Neural crest cell (in vitro differentiated cells): ENCODE results near the gene SSNA1. TPM values are rescaled to one million over a fixed set of nuclear protein-coding genes. Genes with fewer than 3 reads are reported as not detected.

Experiments
- DNase-seq: peaks from one replicate; pipeline ENCODE4 v3.0.0; 2021; ENCODE audit warnings: low read depth, mixed read lengths, low spot score
- H3K27ac Mint-ChIP-seq: one replicate; pipeline ENCODE4 v1.8.0; 2021; ENCODE audit warnings: mild to moderate bottlenecking, mixed read lengths; ENCODE audit not compliant: unreplicated experiment
- H3K27me3 Mint-ChIP-seq: 2 replicates; pipeline ENCODE4 v1.8.0; 2021; ENCODE audit warnings: low read depth, mild to moderate bottlenecking, mixed read lengths
- H3K36me3 Mint-ChIP-seq: 2 replicates; pipeline ENCODE4 v1.8.0; 2021; ENCODE audit warnings: low read depth, mild to moderate bottlenecking, mixed read lengths
- H3K4me1 Mint-ChIP-seq: 2 replicates; pipeline ENCODE4 v1.8.0; 2021; ENCODE audit warnings: mixed read lengths
- H3K4me3 Mint-ChIP-seq: one replicate; pipeline ENCODE4 v1.8.0; 2021; ENCODE audit warnings: mild to moderate bottlenecking, mixed read lengths
- H3K9me3 Mint-ChIP-seq: 2 replicates; pipeline ENCODE4 v1.8.0; 2021; ENCODE audit warnings: mixed read lengths
- total RNA-seq: library from RNA; stranded (reverse); gene quantifications from 2 replicates; pipeline ENCODE4 v1.2.1, GENCODE V29; 2021
- TF ChIP-seq, protein P1 (sequence below): fragments of 200-600 bp; sonication (generic); conservative IDR thresholded peaks from 2 replicates; pipeline ENCODE4 v1.5.0; 2021; ENCODE audit warnings: antibody characterized with exemption, mild to moderate bottlenecking

SSNA1 gene
- total RNA-seq, 1 donor from 2014 or later = 66.4 TPM

DNA sequence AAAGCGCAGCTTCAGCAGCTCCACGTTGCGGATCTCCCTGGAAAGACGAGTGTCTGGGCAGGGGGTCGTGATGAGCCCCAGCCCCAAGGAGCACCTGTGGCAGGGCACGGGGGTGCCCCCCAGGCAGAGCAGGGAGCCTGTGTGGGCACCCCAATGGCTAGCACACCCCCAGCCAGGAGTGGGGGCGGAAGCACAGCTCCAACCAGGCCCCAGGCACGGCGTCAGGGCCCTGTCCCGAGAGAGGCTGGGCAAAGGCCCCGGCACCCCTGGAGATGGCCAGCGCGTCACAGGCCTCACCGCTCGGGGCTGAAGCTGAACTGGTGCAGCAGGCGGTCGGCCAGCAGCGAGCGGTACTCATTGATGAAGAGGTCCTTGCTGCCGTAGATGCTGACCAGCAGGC, 8.0 kb upstream of the SSNA1 start:
- Mint-ChIP-seq H3K27ac (no peak overlapping the region), H3K4me1 (no peaks in the 10 kb centered on the region), H3K27me3 (peaks cover 15% of the 10 kb centered on the region), H3K36me3 (peaks cover 2% of the 10 kb centered on the region), H3K9me3 (no peaks in the 10 kb centered on the region), H3K4me3 (no peak overlapping the region)
- DNase-seq = no peak
- TF ChIP-seq, protein P1, sequence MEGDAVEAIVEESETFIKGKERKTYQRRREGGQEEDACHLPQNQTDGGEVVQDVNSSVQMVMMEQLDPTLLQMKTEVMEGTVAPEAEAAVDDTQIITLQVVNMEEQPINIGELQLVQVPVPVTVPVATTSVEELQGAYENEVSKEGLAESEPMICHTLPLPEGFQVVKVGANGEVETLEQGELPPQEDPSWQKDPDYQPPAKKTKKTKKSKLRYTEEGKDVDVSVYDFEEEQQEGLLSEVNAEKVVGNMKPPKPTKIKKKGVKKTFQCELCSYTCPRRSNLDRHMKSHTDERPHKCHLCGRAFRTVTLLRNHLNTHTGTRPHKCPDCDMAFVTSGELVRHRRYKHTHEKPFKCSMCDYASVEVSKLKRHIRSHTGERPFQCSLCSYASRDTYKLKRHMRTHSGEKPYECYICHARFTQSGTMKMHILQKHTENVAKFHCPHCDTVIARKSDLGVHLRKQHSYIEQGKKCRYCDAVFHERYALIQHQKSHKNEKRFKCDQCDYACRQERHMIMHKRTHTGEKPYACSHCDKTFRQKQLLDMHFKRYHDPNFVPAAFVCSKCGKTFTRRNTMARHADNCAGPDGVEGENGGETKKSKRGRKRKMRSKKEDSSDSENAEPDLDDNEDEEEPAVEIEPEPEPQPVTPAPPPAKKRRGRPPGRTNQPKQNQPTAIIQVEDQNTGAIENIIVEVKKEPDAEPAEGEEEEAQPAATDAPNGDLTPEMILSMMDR = no peak

DNA sequence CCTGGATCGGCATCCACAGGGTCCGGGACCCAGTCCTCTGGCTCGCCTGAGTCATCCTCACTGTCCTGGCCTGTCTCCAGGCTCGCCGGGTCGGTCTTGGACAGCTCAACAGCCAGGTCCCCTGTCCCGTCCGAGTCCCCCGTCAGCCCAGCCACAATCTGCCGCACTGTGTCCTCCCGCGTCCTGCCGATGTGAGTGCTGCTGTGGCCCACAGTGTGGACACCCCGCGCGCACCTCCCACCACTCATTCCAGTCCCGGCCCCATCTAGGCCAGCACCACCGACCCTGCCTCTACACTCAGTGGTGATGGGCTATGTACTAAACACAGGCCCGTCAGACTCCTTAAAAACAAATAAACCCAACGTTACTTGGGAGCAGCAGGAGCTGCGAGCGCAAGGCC, 6.8 kb upstream of the SSNA1 start:
- TF ChIP-seq, protein P1 = no peak
- H3K27ac Mint-ChIP-seq = no peak overlapping the region
- H3K27me3 Mint-ChIP-seq = peaks cover 5% of the 10 kb centered on the region
- H3K9me3 Mint-ChIP-seq = no peaks in the 10 kb centered on the region
- peak overlapping the region; percentile 58 for H3K4me3 Mint-ChIP-seq
- H3K36me3 Mint-ChIP-seq = peaks cover 2% of the 10 kb centered on the region
- DNase-seq = no peak
- H3K4me1 Mint-ChIP-seq = peaks cover 2% of the 10 kb centered on the region

DNA sequence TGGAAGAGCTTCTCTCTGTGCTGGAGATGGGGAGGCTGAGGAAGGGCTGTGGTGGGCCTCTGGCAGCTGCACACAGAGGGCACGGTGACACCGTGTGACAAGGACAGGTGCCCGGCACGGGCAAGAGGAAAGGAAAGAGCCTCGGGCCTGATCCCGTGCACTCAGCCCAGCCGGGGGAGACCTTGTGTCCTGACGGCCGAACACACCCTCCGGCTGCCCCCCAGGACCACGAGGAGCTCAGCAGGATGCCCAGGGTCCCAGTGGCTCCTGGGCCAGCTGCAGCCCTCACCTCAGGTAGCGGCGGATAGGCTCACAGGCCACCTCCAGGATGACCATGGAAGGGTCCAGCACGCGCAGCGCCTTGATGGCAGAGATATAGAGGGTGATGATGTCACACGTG, 5.6 kb upstream of the SSNA1 start:
- Mint-ChIP-seq H3K27me3 (no peaks in the 10 kb centered on the region), H3K9me3 (no peaks in the 10 kb centered on the region), H3K4me3 (peak overlapping the region; percentile 34), H3K4me1 (peaks cover 12% of the 10 kb centered on the region), H3K36me3 (no peaks in the 10 kb centered on the region), H3K27ac (no peak overlapping the region)
- DNase-seq = no peak
- TF ChIP-seq, protein P1 = no peak

DNA sequence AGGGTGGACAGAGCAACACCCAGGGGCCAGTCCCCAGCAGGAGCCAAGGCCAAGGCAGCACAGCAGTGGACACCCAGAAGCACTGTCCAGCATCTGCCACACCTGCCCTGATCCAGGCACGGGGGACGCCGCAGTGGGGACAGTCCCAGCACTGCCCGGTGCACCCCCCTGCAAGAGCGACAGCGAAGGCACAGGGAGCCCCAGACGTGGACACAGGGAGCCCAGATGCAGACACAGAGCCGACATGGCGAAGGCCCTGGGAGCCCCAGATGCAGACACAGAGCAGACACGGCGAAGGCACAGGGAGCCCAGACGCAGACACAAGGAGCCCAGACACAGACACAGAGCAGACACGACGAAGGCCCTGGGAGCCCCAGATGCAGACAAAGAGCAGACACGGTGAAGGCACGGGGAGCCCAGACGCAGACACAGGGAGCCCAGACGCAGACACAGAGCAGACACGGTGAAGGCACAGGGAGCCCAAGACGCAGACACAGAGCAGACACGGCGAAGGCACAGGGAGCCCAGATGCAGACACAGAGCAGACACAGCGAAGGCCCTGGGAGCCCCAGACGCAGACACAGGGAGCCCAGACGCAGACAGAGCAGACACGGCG, 4.4 kb upstream of the SSNA1 start:
- Mint-ChIP-seq H3K36me3 (no peaks in the 10 kb centered on the region), H3K27me3 (no peaks in the 10 kb centered on the region)

DNA sequence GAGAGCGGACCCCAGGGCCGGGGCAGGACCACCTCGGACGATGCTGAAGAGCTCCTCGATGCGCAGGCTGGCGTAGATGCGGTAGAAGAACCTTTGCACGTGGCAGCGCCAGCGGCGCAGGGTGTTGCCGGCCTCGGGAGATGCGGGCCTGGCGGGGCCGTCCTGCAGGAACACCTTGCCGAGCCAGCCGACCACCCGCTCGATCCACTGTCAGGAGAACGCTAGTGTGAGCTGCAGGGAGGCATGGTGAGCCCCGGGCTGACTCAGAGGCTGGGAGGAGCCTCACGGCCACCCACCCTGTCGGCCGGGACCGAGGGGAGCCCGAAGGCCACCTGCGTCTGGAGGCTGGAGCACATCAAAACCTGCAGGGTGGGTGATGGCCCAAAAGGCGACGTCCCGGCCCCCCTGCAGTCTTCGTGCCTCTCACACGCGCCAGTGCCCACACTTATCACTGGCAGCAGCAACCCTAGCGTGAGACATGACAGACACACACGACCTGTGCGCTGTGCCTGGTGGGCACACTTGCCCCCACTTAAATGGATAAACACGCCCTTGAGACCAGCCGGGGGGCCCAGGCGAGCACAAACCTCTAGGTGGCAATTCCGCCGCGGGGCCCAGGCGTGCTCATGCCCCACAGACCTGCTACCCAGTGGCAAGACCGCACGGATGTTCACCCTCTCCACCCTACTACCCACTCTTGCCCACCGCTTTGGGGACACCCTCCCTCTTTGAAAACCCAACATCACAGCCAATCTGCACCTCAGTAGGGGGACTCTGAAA, 3.4 kb upstream of the SSNA1 start:
- TF ChIP-seq, protein P1 = no peak
- Mint-ChIP-seq H3K4me3 (peak overlapping the region; percentile 27), H3K9me3 (no peaks in the 10 kb centered on the region), H3K4me1 (peaks cover 21% of the 10 kb centered on the region), H3K27ac (no peak overlapping the region), H3K36me3 (no peaks in the 10 kb centered on the region), H3K27me3 (no peaks in the 10 kb centered on the region)
- no peak for DNase-seq

More for the DNA sequence above, 4.4 kb upstream of the SSNA1 start:
- TF ChIP-seq, protein P1 = no peak
- no peaks in the 10 kb centered on the region for H3K9me3 Mint-ChIP-seq
- peaks cover 15% of the 10 kb centered on the region for H3K4me1 Mint-ChIP-seq
- DNase-seq = no peak
- H3K4me3 Mint-ChIP-seq = peak overlapping the region; percentile 34
- no peak overlapping the region for H3K27ac Mint-ChIP-seq
